HEK293T (cell line): ENCODE measurements around the gene ZNF552.

ENCODE experiments used
- ARNT ChIP-seq: fragments of 450-650 bp; IDR thresholded peaks from 2 replicates; pipeline ENCODE4 v1.6.1; 2017; ENCODE audit warnings: mild to moderate bottlenecking
- BHLHE40 ChIP-seq: fragments of 450-650 bp; IDR thresholded peaks from 2 replicates; pipeline ENCODE4 v1.6.1; 2016; ENCODE audit warnings: mild to moderate bottlenecking, moderate library complexity, borderline replicate concordance
- CTBP1 ChIP-seq: fragments of 450-650 bp; IDR thresholded peaks from 2 replicates; pipeline ENCODE4 v1.6.1; 2016; ENCODE audit warnings: borderline replicate concordance
- ELF4 ChIP-seq: fragments of 450-650 bp; IDR thresholded peaks from 2 replicates; pipeline ENCODE4 v1.6.1; 2017; ENCODE audit warnings: antibody characterized with exemption
- FOXA1 ChIP-seq: fragments of 450-650 bp; IDR thresholded peaks from 2 replicates; pipeline ENCODE4 v1.6.1; 2016; ENCODE audit warnings: mild to moderate bottlenecking
- FOXK2 ChIP-seq: fragments of 450-650 bp; IDR thresholded peaks from 2 replicates; pipeline ENCODE4 v1.6.1; 2016; ENCODE audit warnings: mild to moderate bottlenecking
- FOXM1 ChIP-seq: fragments of 450-650 bp; IDR thresholded peaks from 2 replicates; pipeline ENCODE4 v1.6.1; 2017; ENCODE audit warnings: mild to moderate bottlenecking, borderline replicate concordance
- HDGF ChIP-seq: fragments of 450-650 bp; IDR thresholded peaks from 2 replicates; pipeline ENCODE4 v1.6.1; 2017; ENCODE audit warnings: antibody characterized with exemption, borderline replicate concordance
- NFRKB ChIP-seq: fragments of 450-650 bp; IDR thresholded peaks from 2 replicates; pipeline ENCODE4 v1.6.1; 2016; ENCODE audit warnings: mild to moderate bottlenecking, moderate library complexity
- SP1 ChIP-seq: fragments of 450-650 bp; IDR thresholded peaks from 2 replicates; pipeline ENCODE4 v1.6.1; 2017
- SUZ12 ChIP-seq: fragments of 450-650 bp; IDR thresholded peaks from 2 replicates; pipeline ENCODE4 v1.6.1; 2016; ENCODE audit warnings: mild to moderate bottlenecking
- TARDBP ChIP-seq: fragments of 450-650 bp; IDR thresholded peaks from 2 replicates; pipeline ENCODE4 v1.6.1; 2016
- ZNF384 ChIP-seq: fragments of 450-650 bp; IDR thresholded peaks from 2 replicates; pipeline ENCODE4 v1.6.1; 2016
- TF ChIP-seq, protein P1 (sequence below): fragments of 450-650 bp; IDR thresholded peaks from 2 replicates; pipeline ENCODE4 v1.6.1; 2016

DNA sequence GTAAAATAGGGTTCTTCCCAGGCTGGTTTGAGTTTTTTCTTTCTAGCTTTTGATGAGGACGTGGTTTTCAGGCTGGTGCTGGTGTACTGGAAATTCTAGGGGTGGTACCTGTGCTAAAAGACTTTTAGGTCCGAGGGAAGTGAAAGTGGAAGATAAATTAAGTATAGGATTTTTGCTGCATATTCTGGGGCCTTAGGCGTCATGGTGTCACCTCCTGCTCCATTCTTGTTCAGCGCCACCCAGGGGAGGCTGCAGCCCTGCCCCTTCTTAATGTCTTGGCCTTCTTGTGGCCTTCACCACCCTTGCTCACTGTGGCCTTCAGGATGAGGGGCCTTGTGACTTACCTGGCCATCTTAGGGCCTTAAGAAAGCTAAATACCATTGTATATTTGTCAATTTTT, 12.4 kb downstream of the ZNF552 start:
- TF ChIP-seq BHLHE40 (no peak), FOXM1 (no peak), SP1 (no peak), FOXK2 (no peak), NFRKB (no peak), FOXA1 (no peak), HDGF (no peak), ZNF384 (no peak), CTBP1 (no peak), TARDBP (no peak), ARNT (no peak), SUZ12 (no peak), ELF4 (no peak)
- TF ChIP-seq, protein P1, sequence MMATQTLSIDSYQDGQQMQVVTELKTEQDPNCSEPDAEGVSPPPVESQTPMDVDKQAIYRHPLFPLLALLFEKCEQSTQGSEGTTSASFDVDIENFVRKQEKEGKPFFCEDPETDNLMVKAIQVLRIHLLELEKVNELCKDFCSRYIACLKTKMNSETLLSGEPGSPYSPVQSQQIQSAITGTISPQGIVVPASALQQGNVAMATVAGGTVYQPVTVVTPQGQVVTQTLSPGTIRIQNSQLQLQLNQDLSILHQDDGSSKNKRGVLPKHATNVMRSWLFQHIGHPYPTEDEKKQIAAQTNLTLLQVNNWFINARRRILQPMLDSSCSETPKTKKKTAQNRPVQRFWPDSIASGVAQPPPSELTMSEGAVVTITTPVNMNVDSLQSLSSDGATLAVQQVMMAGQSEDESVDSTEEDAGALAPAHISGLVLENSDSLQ = no peak
